DMS 273 treated with DMSO at 0.1 percent for 48 hours (cell line): ENCODE results near the gene SIN3A.
"Not testable (repeated sequence)": the region's sequence is repeated elsewhere in the genome, so short reads cannot be mapped to it uniquely, and the experiment has no call there.

ENCODE experiments used
- DNase-seq: peaks from one replicate; lab custom pipeline; 2025; lab: John Stamatoyannopoulos, UW

SIN3A gene

GRCh38 chr15:75450307-75451201 lies 936 bp downstream of the SIN3A start:
- DNase-seq, result peak; percentile 82

GRCh38 chr15:75449585-75450306 lies 1.7 kb downstream of the SIN3A start:
- no peak for DNase-seq

GRCh38 chr15:75448171-75448570 lies 3.3 kb downstream of the SIN3A start:
- DNase-seq, result not testable (repeated sequence)

- no peak for DNase-seq
These were observed 5.3 kb downstream of the SIN3A start for GRCh38 chr15:75446151-75446550.

- not testable (repeated sequence) for DNase-seq
These were observed 6.2 kb downstream of the SIN3A start for GRCh38 chr15:75445324-75445723.

- DNase-seq, result not testable (repeated sequence)
These were observed 7.5 kb downstream of the SIN3A start for GRCh38 chr15:75443972-75444453.

GRCh38 chr15:75437721-75438120 lies 13.8 kb downstream of the SIN3A start:
- no peak for DNase-seq

- no peak for DNase-seq
These were observed 14.6 kb downstream of the SIN3A start for GRCh38 chr15:75436881-75437280.

- no peak for DNase-seq
These were observed 19.8 kb downstream of the SIN3A start for GRCh38 chr15:75431682-75432081.

GRCh38 chr15:75431270-75431669 lies 20.2 kb downstream of the SIN3A start:
- no peak for DNase-seq

GRCh38 chr15:75430259-75430658 lies 21.2 kb downstream of the SIN3A start:
- no peak for DNase-seq

- no peak for DNase-seq
These were observed 23.3 kb downstream of the SIN3A start for GRCh38 chr15:75428152-75428551.

GRCh38 chr15:75425966-75426500 lies 25.5 kb downstream of the SIN3A start:
- DNase-seq, result no peak

- no peak for DNase-seq
These were observed 28.9 kb downstream of the SIN3A start for GRCh38 chr15:75422554-75422953.

GRCh38 chr15:75420698-75421097 lies 30.8 kb downstream of the SIN3A start:
- DNase-seq, result no peak

- no peak for DNase-seq
These were observed 34.9 kb downstream of the SIN3A start for GRCh38 chr15:75416584-75416983.

- no peak for DNase-seq
These were observed 41.3 kb downstream of the SIN3A start for GRCh38 chr15:75410196-75410595.

- no peak for DNase-seq
These were observed 44.4 kb downstream of the SIN3A start for GRCh38 chr15:75407083-75407482.

GRCh38 chr15:75403892-75404291 lies 47.6 kb downstream of the SIN3A start:
- DNase-seq, result no peak

GRCh38 chr15:75397494-75397893 lies 54.0 kb downstream of the SIN3A start:
- DNase-seq, result no peak

GRCh38 chr15:75389791-75390382 lies 61.6 kb downstream of the SIN3A start:
- DNase-seq, result no peak

GRCh38 chr15:75383986-75384385 lies 67.5 kb downstream of the SIN3A start:
- not testable (repeated sequence) for DNase-seq
